HEK293 (cell line): ENCODE data around the gene ZNF710.

ENCODE experiments used
- IKZF3 ChIP-seq: fragments of 450-650 bp; IDR thresholded peaks from 2 replicates; pipeline ENCODE4 v1.5.0; 2018; ENCODE audit warnings: missing biosample characterization, mild to moderate bottlenecking, missing genetic modification characterization, moderate library complexity
- ZBTB49 ChIP-seq: fragments of 450-650 bp; formaldehyde crosslinking; IDR thresholded peaks from 2 replicates; pipeline ENCODE4 v1.5.1; 2016; ENCODE audit warnings: missing biosample characterization, missing genetic modification characterization, low read depth
- ZNF274 ChIP-seq, 2 experiments: fragments of 200-500 bp in 1 of 2; fragments of 450-650 bp in 1 of 2; sonication (Bioruptor generic) in 1 of 2; formaldehyde crosslinking in 1 of 2; IDR thresholded peaks; 2 replicates each; pipeline versions ENCODE4 v1.5.1 to v1.6.1; 2014 to 2016; ENCODE audit warnings: borderline replicate concordance in 1 of 2, inconsistent platforms in 1 of 2, low read length in 1 of 2, missing biosample characterization in 1 of 2, missing genetic modification characterization in 1 of 2

GRCh38 chr15:90062973-90063769 lies 62.0 kb downstream of the ZNF710 start:
- TF ChIP-seq IKZF3 (tag by site-specific recombination) (no peak), ZBTB49 (no peak), ZNF274 (IDR thresholded peaks at IDR 0.05; ENCODE audit: low read length) (no peak), ZNF274 (tag by site-specific recombination; IDR thresholded peaks at IDR 0.05; ENCODE audit: borderline replicate concordance) (no peak)
